WTC11 (cell line): ENCODE results near the gene PPP1R37.

Experiments
- ATF1 ChIP-seq: sonication (generic); formaldehyde crosslinking; IDR thresholded peaks from 2 replicates; pipeline ENCODE4 v1.8.1; 2023; ENCODE audit warnings: mild to moderate bottlenecking, moderate library complexity, missing genetic modification reagents
- CREM ChIP-seq: sonication (generic); formaldehyde crosslinking; IDR thresholded peaks from 2 replicates; pipeline ENCODE4 v1.8.1; 2022; ENCODE audit warnings: mild to moderate bottlenecking, missing genetic modification reagents, moderate library complexity
- ETV6 ChIP-seq: sonication (generic); formaldehyde crosslinking; IDR thresholded peaks from 2 replicates; pipeline ENCODE4 v1.8.1; 2022; ENCODE audit warnings: mild to moderate bottlenecking, missing genetic modification reagents
- NFE2L1 ChIP-seq: sonication (generic); formaldehyde crosslinking; IDR thresholded peaks from 2 replicates; pipeline ENCODE4 v1.8.1; 2023; ENCODE audit warnings: missing genetic modification reagents
- NFYB ChIP-seq: sonication (generic); formaldehyde crosslinking; conservative IDR thresholded peaks from 2 replicates; pipeline ENCODE4 v1.8.0; 2022; ENCODE audit warnings: low read depth, missing genetic modification reagents
- ZNF121 ChIP-seq: sonication (generic); formaldehyde crosslinking; IDR thresholded peaks from 2 replicates; pipeline ENCODE4 v1.8.0; 2023; ENCODE audit warnings: missing genetic modification reagents
- ZNF263 ChIP-seq: sonication (generic); formaldehyde crosslinking; IDR thresholded peaks from 2 replicates; pipeline ENCODE4 v1.8.1; 2022; ENCODE audit warnings: low read depth, mild to moderate bottlenecking, moderate library complexity, missing genetic modification reagents
- ZNF396 ChIP-seq: fragments of 250-450 bp; sonication (Bioruptor Pico); IDR thresholded peaks from 2 replicates; pipeline ENCODE4 v1.8.0; 2021; ENCODE audit warnings: mild to moderate bottlenecking, moderate library complexity, borderline replicate concordance
- TF ChIP-seq, protein P1 (sequence below): fragments of 200-600 bp; IDR thresholded peaks from 2 replicates; pipeline ENCODE4 v1.8.0; 2022; ENCODE audit warnings: antibody characterized with exemption
- TF ChIP-seq, protein P2 (sequence below): sonication (generic); formaldehyde crosslinking; IDR thresholded peaks from 2 replicates; pipeline ENCODE4 v1.8.0; 2022; ENCODE audit warnings: mild to moderate bottlenecking, missing genetic modification reagents
- TF ChIP-seq, protein P3 (sequence below): sonication (generic); formaldehyde crosslinking; IDR thresholded peaks from 2 replicates; pipeline ENCODE4 v1.8.1; 2022; ENCODE audit warnings: mild to moderate bottlenecking, moderate library complexity, missing genetic modification reagents

DNA sequence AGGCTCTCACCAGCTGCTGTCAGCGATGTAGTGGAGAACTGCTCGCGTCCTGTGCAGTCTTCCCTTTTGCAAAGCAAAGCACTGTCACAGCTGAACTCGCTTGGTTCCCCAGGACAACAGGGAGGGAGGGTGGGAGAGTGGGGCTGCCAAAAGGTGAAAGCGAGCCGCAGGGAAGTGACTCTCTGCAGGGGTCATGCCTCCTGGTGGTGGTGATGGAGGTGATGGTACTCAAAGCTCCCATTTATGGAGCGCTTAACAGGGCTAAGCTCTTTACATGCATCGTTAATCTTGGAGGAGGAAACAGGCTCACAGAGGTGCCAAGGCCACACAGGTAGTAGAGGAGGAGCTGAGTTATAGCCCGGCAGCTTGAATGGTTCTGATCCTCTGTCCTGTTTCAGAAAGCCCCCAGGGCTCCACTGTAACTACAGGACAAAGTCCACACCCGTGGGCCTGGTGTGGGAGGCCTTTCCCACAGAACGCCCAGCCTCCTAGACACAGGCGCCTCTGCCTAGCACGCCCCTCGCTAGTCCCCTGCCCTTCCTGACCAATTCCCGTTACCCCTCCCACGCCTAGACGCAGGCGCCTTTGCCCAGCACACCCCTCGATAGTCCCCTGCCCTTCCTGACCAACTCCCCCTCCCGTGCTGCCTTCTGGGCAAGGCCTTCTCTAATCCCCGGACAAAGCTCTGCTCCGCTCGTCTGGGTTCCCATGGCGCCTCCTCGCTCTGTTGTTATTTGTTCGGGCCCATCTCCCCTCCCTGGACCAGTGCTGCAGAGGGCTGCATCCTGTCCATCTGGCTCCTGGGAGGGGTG is 10.7 kb downstream of the PPP1R37 start:
- TF ChIP-seq ZNF263 (no peak), ZNF121 (CRISPR knock-in tag) (no peak), ATF1 (no peak), NFYB (no peak), NFE2L1 (CRISPR knock-in tag) (no peak), ZNF396 (CRISPR knock-in tag) (no peak), ETV6 (CRISPR knock-in tag) (no peak), CREM (CRISPR knock-in tag) (no peak)
- TF ChIP-seq, protein P1, sequence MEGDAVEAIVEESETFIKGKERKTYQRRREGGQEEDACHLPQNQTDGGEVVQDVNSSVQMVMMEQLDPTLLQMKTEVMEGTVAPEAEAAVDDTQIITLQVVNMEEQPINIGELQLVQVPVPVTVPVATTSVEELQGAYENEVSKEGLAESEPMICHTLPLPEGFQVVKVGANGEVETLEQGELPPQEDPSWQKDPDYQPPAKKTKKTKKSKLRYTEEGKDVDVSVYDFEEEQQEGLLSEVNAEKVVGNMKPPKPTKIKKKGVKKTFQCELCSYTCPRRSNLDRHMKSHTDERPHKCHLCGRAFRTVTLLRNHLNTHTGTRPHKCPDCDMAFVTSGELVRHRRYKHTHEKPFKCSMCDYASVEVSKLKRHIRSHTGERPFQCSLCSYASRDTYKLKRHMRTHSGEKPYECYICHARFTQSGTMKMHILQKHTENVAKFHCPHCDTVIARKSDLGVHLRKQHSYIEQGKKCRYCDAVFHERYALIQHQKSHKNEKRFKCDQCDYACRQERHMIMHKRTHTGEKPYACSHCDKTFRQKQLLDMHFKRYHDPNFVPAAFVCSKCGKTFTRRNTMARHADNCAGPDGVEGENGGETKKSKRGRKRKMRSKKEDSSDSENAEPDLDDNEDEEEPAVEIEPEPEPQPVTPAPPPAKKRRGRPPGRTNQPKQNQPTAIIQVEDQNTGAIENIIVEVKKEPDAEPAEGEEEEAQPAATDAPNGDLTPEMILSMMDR, result no peak
- TF ChIP-seq, protein P2, sequence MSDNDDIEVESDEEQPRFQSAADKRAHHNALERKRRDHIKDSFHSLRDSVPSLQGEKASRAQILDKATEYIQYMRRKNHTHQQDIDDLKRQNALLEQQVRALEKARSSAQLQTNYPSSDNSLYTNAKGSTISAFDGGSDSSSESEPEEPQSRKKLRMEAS (CRISPR knock-in tag), result no peak
- TF ChIP-seq, protein P3, sequence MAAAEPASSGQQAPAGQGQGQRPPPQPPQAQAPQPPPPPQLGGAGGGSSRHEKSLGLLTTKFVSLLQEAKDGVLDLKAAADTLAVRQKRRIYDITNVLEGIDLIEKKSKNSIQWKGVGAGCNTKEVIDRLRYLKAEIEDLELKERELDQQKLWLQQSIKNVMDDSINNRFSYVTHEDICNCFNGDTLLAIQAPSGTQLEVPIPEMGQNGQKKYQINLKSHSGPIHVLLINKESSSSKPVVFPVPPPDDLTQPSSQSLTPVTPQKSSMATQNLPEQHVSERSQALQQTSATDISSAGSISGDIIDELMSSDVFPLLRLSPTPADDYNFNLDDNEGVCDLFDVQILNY (CRISPR knock-in tag), result no peak
